HL-60 (cell line): ENCODE results near the gene NMS.

Source experiments
- DNase-seq, 2 experiments: peaks; one replicate each; pipeline ENCODE4 v3.0.0-alpha.2; 2010 to 2020; ENCODE audit warnings: low read depth in 1 of 2, low spot score in 1 of 2
- H3K27ac ChIP-seq: fragments of 250-450 bp; sonication (Bioruptor Pico); replicated peaks from 2 replicates; pipeline ENCODE4 v1.5.1; 2020; ENCODE audit warnings: mild to moderate bottlenecking, moderate library complexity
- H3K27me3 ChIP-seq: fragments of 250-450 bp; sonication (Bioruptor Pico); 2 replicates; pipeline ENCODE4 v1.5.1; 2021; ENCODE audit warnings: mild to moderate bottlenecking, moderate library complexity; ENCODE audit not compliant: insufficient read depth, poor library complexity, severe bottlenecking
- H3K4me3 ChIP-seq: replicated peaks from 2 replicates; pipeline ENCODE4 v1.5.1; 2011; ENCODE audit warnings: mild to moderate bottlenecking, control low read depth, low read length; ENCODE audit not compliant: insufficient read depth
- CTCF ChIP-seq: IDR thresholded peaks from one replicate; pipeline ENCODE4 v1.5.1; 2011; ENCODE audit warnings: low read length, control low read depth, inconsistent platforms; ENCODE audit not compliant: insufficient read depth
- GABPA ChIP-seq: IDR thresholded peaks from 2 replicates; pipeline ENCODE4 v1.6.1; 2012; ENCODE audit warnings: low read depth
- POLR2AphosphoS5 ChIP-seq: IDR thresholded peaks from 2 replicates; pipeline ENCODE4 v1.6.1; 2012; ENCODE audit warnings: low read depth
- REST ChIP-seq: IDR thresholded peaks from 2 replicates; pipeline ENCODE4 v1.6.1; 2012; ENCODE audit warnings: low read depth; ENCODE audit not compliant: insufficient replicate concordance
- SPI1 ChIP-seq: IDR thresholded peaks from 2 replicates; pipeline ENCODE4 v1.6.1; 2012; ENCODE audit warnings: low read depth, mild to moderate bottlenecking, borderline replicate concordance

The NMS gene

GRCh38 chr2:100426384-100426720, 43.9 kb upstream of the NMS start:
- H3K27me3 ChIP-seq, result no peaks in the 10 kb centered on the region
- DNase-seq, result no peak
- no peak for TF ChIP-seq POLR2AphosphoS5
- TF ChIP-seq REST, result no peak
- no peak for TF ChIP-seq SPI1
- TF ChIP-seq CTCF, result no peak
- TF ChIP-seq GABPA, result no peak
- H3K27ac ChIP-seq, result no peak overlapping the region
- no peak overlapping the region for H3K4me3 ChIP-seq

GRCh38 chr2:100427111-100427510, 43.2 kb upstream of the NMS start:
- no peak overlapping the region for H3K4me3 ChIP-seq
- no peak for TF ChIP-seq REST
- no peak for TF ChIP-seq CTCF
- no peak overlapping the region for H3K27ac ChIP-seq
- DNase-seq, result no peak
- H3K27me3 ChIP-seq, result no peaks in the 10 kb centered on the region

- H3K4me3 ChIP-seq, result no peak overlapping the region
- DNase-seq, result peak in 1 of 2 experiments; percentile 37
- no peak for TF ChIP-seq POLR2AphosphoS5
- TF ChIP-seq REST, result no peak
- TF ChIP-seq GABPA, result no peak
Observed at GRCh38 chr2:100427627-100428258, 42.5 kb upstream of the NMS start.

GRCh38 chr2:100429726-100430125, 40.6 kb upstream of the NMS start:
- H3K27ac ChIP-seq, result no peak overlapping the region
- TF ChIP-seq REST (no peak), GABPA (no peak), SPI1 (no peak), CTCF (no peak), POLR2AphosphoS5 (no peak)
- no peak overlapping the region for H3K4me3 ChIP-seq
- no peak for DNase-seq
- no peaks in the 10 kb centered on the region for H3K27me3 ChIP-seq

More at GRCh38 chr2:100427627-100428258, 42.5 kb upstream of the NMS start:
- Histone ChIP-seq H3K27me3 (no peaks in the 10 kb centered on the region), H3K27ac (no peak overlapping the region)
